Naive thymus-derived CD4-positive, alpha-beta T cell (primary cell): Measurements from ENCODE around the gene PTPN4. TPM values are rescaled to one million over a fixed set of nuclear protein-coding genes. Genes with fewer than 3 reads are reported as not detected.

Source experiments
- ATAC-seq: fragments of 150-1000 bp; cut with Tn5 transposase; 2 replicates; pipeline ENCODE4 v1.10.0; 2021; ENCODE audit warnings: mild to moderate bottlenecking, moderate library complexity
- CTCF ChIA-PET: fragments of 350-600 bp; sonication (Branson Sonifier 250); formaldehyde crosslinking; loops from one replicate; lab custom pipeline; 2021; ENCODE audit warnings: antibody characterized with exemption; lab: Charles Lee
- POLR2A ChIA-PET: fragments of 350-600 bp; sonication (Branson Sonifier 250); formaldehyde crosslinking; loops from one replicate; lab custom pipeline; 2021; ENCODE audit warnings: antibody characterized with exemption, inconsistent platforms; lab: Charles Lee
- DNase-seq, 9 donors: peaks; one replicate each; pipeline versions ENCODE4 v3.0.0 to v3.0.0-alpha.2; 2020 to 2022; ENCODE audit warnings: mixed read lengths in 1 of 9
- H3K27ac ChIP-seq: one replicate; pipeline ENCODE4 v1.7.0; 2013; ENCODE audit warnings: mild to moderate bottlenecking, low read depth, low read length, moderate library complexity
- H3K27me3 ChIP-seq, 2 donors: one replicate each; pipeline ENCODE4 v1.7.0; 2013; ENCODE audit warnings: low read length in 2 of 2, mild to moderate bottlenecking in 2 of 2, moderate library complexity in 2 of 2; ENCODE audit not compliant: control insufficient read depth in 2 of 2, insufficient read depth in 2 of 2
- H3K36me3 ChIP-seq, 3 experiments: 1 replicate in 2 of 3; 2 replicates in 1 of 3; pipeline ENCODE4 v1.7.0; 2013; ENCODE audit warnings: low read length in 3 of 3, mild to moderate bottlenecking in 3 of 3, moderate library complexity in 1 of 3; ENCODE audit not compliant: insufficient read depth in 3 of 3, control insufficient read depth in 2 of 3
- H3K4me1 ChIP-seq, 2 donors: one replicate each; pipeline ENCODE4 v1.7.0; 2013; ENCODE audit warnings: low read length in 2 of 2, mild to moderate bottlenecking in 2 of 2, moderate library complexity in 1 of 2; ENCODE audit not compliant: control insufficient read depth in 2 of 2, insufficient read depth in 2 of 2
- H3K4me3 ChIP-seq: 2 replicates; pipeline ENCODE4 v1.7.0; 2013; ENCODE audit warnings: mild to moderate bottlenecking, low read length
- H3K9me3 ChIP-seq, 3 experiments: 1 replicate in 2 of 3; 2 replicates in 1 of 3; pipeline ENCODE4 v1.7.0; 2013; ENCODE audit warnings: low read length in 3 of 3; ENCODE audit not compliant: control insufficient read depth in 2 of 3
- H3K27ac Mint-ChIP-seq, 9 donors: one replicate each; pipeline ENCODE4 v1.8.0; 2020 to 2022; ENCODE audit warnings: mixed read lengths in 9 of 9, mild to moderate bottlenecking in 8 of 9, moderate library complexity in 5 of 9, inconsistent platforms in 2 of 9
- H3K27me3 Mint-ChIP-seq, 5 donors: one replicate each; pipeline ENCODE4 v1.8.0; 2021 to 2022; ENCODE audit warnings: mixed read lengths in 5 of 5, mild to moderate bottlenecking in 1 of 5
- H3K36me3 Mint-ChIP-seq, 5 donors: one replicate each; pipeline ENCODE4 v1.8.0; 2020 to 2022; ENCODE audit warnings: mixed read lengths in 5 of 5, mild to moderate bottlenecking in 3 of 5, inconsistent platforms in 1 of 5
- H3K4me1 Mint-ChIP-seq, 7 donors: one replicate each; pipeline ENCODE4 v1.8.0; 2020 to 2022; ENCODE audit warnings: mixed read lengths in 7 of 7, mild to moderate bottlenecking in 3 of 7, inconsistent platforms in 1 of 7
- H3K4me3 Mint-ChIP-seq, 10 donors: one replicate each; pipeline ENCODE4 v1.8.0; 2020 to 2022; ENCODE audit warnings: mild to moderate bottlenecking in 10 of 10, mixed read lengths in 10 of 10, moderate library complexity in 6 of 10, inconsistent platforms in 2 of 10
- H3K9me3 Mint-ChIP-seq, 11 donors: one replicate each; pipeline ENCODE4 v1.8.0; 2020 to 2022; ENCODE audit warnings: mixed read lengths in 11 of 11, mild to moderate bottlenecking in 4 of 11, inconsistent platforms in 1 of 11, moderate library complexity in 1 of 11
- intact Hi-C, 2 donors: fragments of 100-400 bp; cut with micrococcal nuclease; formaldehyde crosslinking; loops; one replicate each; pipeline ENCODE4 v1.15.1; 2023
- polyA plus RNA-seq, 2 donors: library from polyadenylated mRNA; unstranded; fragments of 300-500 nt; fragmentation: Illumina TruSeq; gene quantifications; one replicate each; pipeline ENCODE4 v1.2.3, GENCODE V29; 2021
- total RNA-seq, 6 experiments: library from RNA in 5 of 6; stranded (reverse) in 5 of 6; gene quantifications; 1 replicate in 5 of 6; 2 replicates in 1 of 6; pipeline ENCODE4 v1.2.3 and lab custom pipeline; 2021 to 2026

Gene PTPN4
- total and polyA plus RNA-seq, 7 experiments from 2014 or later = 48.9 to 122 (median 76.7) TPM

DNA sequence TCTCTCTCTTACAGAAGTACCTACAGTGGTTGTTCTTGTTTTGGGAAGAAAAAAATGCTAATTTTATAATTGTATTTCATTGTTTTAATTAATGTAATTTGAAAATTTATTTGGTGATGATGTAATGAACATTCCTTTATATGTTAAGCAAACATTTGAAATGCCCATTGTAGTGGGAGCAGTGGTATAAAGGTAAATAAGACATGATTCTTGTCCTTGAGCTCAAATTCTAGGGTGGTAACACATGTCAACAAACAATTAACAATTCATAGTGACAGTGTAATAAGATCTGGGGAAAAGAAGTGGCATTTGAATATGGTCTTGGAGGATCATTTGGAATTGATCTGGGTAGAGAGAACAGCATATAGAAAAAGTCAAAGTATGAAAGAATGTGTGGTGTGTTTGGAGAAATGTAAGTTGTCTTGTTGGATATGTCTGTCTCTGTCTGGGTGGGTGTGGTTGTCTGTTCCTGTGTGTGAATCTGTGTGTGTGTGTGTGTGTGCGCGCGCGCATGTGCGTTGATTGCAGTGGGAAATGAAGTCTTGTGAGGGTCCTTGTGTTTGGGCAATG is 5.8 kb downstream of the PTPN4 start:
- Histone ChIP-seq H3K36me3 (no peaks in the 10 kb centered on the region), H3K4me1 (peaks cover 35 to 39% of the 10 kb centered on the region in 2 donors), H3K27ac (no peak overlapping the region), H3K9me3 (no peaks in the 10 kb centered on the region), H3K27me3 (no peaks in the 10 kb centered on the region), H3K4me3 (no peak overlapping the region)
- DNase-seq = no peak
- Mint-ChIP-seq H3K27ac (peak overlapping the region in 7 of 9 donors; percentile 2 to 55 (median 8)), H3K4me3 (peak overlapping the region in 7 of 10 donors; percentile 1 to 94 (median 14)), H3K36me3 (peaks cover 3 to 12% (median 7%) of the 10 kb centered on the region in 5 donors), H3K4me1 (peaks cover 14 to 58% (median 41%) of the 10 kb centered on the region in 7 donors), H3K9me3 (peaks cover 0 to 4% (median 0%) of the 10 kb centered on the region in 11 donors), H3K27me3 (peaks cover 0 to 1% (median 0%) of the 10 kb centered on the region in 5 donors)
- ATAC-seq = no peak
- ChIA-PET CTCF (interaction anchor here (0.9 to 1.4 kb wide), 2 partner anchors 58 to 69 kb away, joined by 3 read pairs; no protein-coding TSS in a partner anchor), POLR2A (interaction anchor here (0.6 to 0.7 kb wide), 2 partner anchors 12 to 216 kb away, joined by 3 read pairs; no protein-coding TSS in a partner anchor)
- intact Hi-C loops = no loop called here

DNA sequence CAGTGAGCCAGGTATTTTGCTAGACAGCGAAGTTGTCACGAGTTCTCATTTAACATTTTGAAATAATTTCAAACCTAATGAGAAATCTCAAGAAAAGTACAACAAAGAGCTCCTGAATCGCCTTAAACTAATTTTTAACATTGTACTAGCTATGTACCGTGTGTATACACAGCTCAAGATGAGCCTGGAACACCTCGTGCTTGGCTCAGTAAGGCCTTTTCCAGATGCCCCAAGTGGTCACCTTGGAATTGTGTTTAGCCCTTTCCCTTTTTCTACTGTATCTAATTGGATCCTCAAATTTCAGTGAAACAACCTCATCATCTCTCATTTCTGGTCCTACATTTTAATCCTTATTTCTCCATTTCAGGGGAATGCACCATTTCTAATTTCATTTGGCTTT is 7.2 kb downstream of the PTPN4 start:
- H3K27me3 Mint-ChIP-seq = peaks cover 0 to 1% (median 0%) of the 10 kb centered on the region in 5 donors
- ChIA-PET CTCF (no interaction called here), POLR2A (no interaction called here)
- intact Hi-C loops = no loop called here
- peaks cover 29 to 52% of the 10 kb centered on the region in 2 donors for H3K4me1 ChIP-seq
- H3K27ac ChIP-seq = no peak overlapping the region
- ATAC-seq (no peak), DNase-seq (no peak)
- peaks cover 0 to 4% (median 0%) of the 10 kb centered on the region in 11 donors for H3K9me3 Mint-ChIP-seq
- peak overlapping the region in 1 of 10 donors; percentile 24 for H3K4me3 Mint-ChIP-seq
- peaks cover 15 to 62% (median 39%) of the 10 kb centered on the region in 7 donors for H3K4me1 Mint-ChIP-seq
- H3K27me3 ChIP-seq = no peaks in the 10 kb centered on the region
- H3K27ac Mint-ChIP-seq = peak overlapping the region in 2 of 9 donors; percentile 5 to 60
- H3K4me3 ChIP-seq = no peak overlapping the region
- H3K9me3 ChIP-seq = no peaks in the 10 kb centered on the region
- peaks cover 3 to 15% (median 11%) of the 10 kb centered on the region in 5 donors for H3K36me3 Mint-ChIP-seq
- H3K36me3 ChIP-seq = no peaks in the 10 kb centered on the region

DNA sequence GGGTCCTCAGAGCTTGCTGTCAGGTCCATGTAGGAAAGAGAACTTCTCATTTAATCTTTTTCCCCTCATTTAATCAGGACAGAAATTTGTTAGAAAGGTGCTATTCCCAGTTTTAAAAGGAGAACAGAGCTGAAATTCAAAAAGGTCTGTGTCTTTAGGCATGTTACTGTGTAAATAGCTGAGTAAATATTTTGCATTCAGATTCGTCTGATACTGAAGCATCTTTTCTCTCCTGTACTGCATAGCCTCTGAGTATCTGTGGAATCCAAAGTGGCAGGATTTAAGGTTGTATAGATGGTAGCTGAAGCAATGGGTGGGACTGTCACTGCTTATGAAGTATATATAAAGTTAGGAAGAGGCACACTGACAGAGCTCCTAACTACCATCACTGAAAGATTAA is 9.0 kb downstream of the PTPN4 start:
- ChIA-PET POLR2A (interaction anchor here (0.7 to 3.9 kb wide), 3 partner anchors 8 to 90 kb away, joined by 3 to 25 read pairs (median 4); partner anchors contain the start of gene PTPN4), CTCF (interaction anchor here (1.0 to 1.3 kb wide), 3 partner anchors 16 to 406 kb away, joined by 3 to 4 read pairs (median 3); no protein-coding TSS in a partner anchor)
- Mint-ChIP-seq H3K4me1 (peaks cover 23 to 57% (median 32%) of the 10 kb centered on the region in 7 donors), H3K4me3 (no peak overlapping the region), H3K27me3 (peaks cover 0 to 1% (median 0%) of the 10 kb centered on the region in 5 donors), H3K9me3 (peaks cover 0 to 4% (median 0%) of the 10 kb centered on the region in 11 donors), H3K36me3 (peaks cover 3 to 15% (median 11%) of the 10 kb centered on the region in 5 donors), H3K27ac (no peak overlapping the region)
- intact Hi-C loops = loop anchor here in 1 of 2 donors (1.0 kb wide), 1 partner anchor 7 kb away; no protein-coding TSS in a partner anchor
- Histone ChIP-seq H3K4me3 (no peak overlapping the region), H3K27ac (no peak overlapping the region), H3K27me3 (no peaks in the 10 kb centered on the region), H3K4me1 (peaks cover 15 to 44% of the 10 kb centered on the region in 2 donors), H3K36me3 (no peaks in the 10 kb centered on the region), H3K9me3 (no peaks in the 10 kb centered on the region)
- DNase-seq = no peak
- ATAC-seq = no peak

DNA sequence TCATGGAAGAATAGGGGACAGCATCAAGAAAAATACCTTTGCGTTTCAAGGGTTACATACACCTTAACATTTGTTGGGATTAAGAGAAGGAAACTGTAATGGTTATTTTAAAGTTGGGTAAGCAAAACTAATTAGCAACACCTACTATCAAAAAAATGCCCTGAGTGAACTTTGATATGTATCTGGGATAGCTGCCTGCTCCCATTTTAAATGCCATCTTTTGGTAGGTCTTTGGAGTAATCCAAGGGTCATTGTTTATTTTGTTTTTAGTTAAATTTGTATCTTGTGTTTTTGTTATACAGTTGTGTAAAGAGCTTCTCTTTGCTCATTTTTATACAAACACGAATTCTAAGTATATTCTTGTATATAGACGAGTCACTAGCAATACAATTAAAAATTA is 9.9 kb downstream of the PTPN4 start:
- POLR2A ChIA-PET = interaction anchor here (0.5 to 3.9 kb wide), 5 partner anchors 8 to 91 kb away, joined by 3 to 25 read pairs (median 4); partner anchors contain the start of gene PTPN4
- Histone ChIP-seq H3K27me3 (no peaks in the 10 kb centered on the region), H3K9me3 (no peaks in the 10 kb centered on the region), H3K4me1 (peaks cover 12 to 46% of the 10 kb centered on the region in 2 donors), H3K27ac (no peak overlapping the region), H3K36me3 (no peaks in the 10 kb centered on the region), H3K4me3 (no peak overlapping the region)
- peaks cover 20 to 57% (median 32%) of the 10 kb centered on the region in 7 donors for H3K4me1 Mint-ChIP-seq
- H3K4me3 Mint-ChIP-seq = no peak overlapping the region
- DNase-seq (no peak), ATAC-seq (no peak)
- peaks cover 3 to 20% (median 11%) of the 10 kb centered on the region in 5 donors for H3K36me3 Mint-ChIP-seq
- intact Hi-C loops = loop anchor here in 1 of 2 donors (1.0 kb wide), 1 partner anchor 8 kb away; no protein-coding TSS in a partner anchor
- CTCF ChIA-PET = interaction anchor here (0.6 to 1.3 kb wide), 5 partner anchors 10 to 405 kb away, joined by 3 to 5 read pairs (median 3); partner anchors contain the start of gene PTPN4
- peaks cover 0 to 4% (median 0%) of the 10 kb centered on the region in 11 donors for H3K9me3 Mint-ChIP-seq
- H3K27me3 Mint-ChIP-seq = no peaks in the 10 kb centered on the region
- H3K27ac Mint-ChIP-seq = no peak overlapping the region

DNA sequence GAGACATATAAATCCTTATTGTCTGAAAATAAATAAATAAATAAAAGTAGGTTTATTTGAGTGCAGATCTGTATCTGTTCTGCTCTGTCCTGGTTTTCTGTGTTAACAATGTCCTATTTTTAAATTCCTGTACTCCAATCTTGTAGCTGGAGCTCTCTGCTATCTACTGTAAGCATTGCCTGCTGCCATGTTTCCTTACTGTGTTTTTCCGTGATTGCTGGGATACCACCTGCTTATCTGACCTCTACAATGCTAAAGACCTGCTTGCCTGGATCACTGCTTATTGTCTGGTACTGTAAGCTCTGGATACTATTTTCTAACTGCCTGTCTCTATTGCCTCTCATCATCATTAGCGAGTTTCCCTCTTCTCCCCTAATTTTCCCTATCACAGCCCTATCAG is 11.6 kb downstream of the PTPN4 start:
- Mint-ChIP-seq H3K4me3 (peak overlapping the region in 5 of 10 donors; percentile 22 to 55 (median 47)), H3K36me3 (peaks cover 0 to 22% (median 10%) of the 10 kb centered on the region in 5 donors), H3K27me3 (no peaks in the 10 kb centered on the region), H3K9me3 (peaks cover 0 to 2% (median 0%) of the 10 kb centered on the region in 11 donors), H3K27ac (peak overlapping the region in 7 of 9 donors; percentile 2 to 92 (median 8)), H3K4me1 (peaks cover 12 to 56% (median 43%) of the 10 kb centered on the region in 7 donors)
- DNase-seq (no peak), ATAC-seq (no peak)
- intact Hi-C loops = no loop called here
- Histone ChIP-seq H3K4me1 (peaks cover 9 to 46% of the 10 kb centered on the region in 2 donors), H3K4me3 (no peak overlapping the region), H3K9me3 (no peaks in the 10 kb centered on the region), H3K36me3 (no peaks in the 10 kb centered on the region), H3K27me3 (no peaks in the 10 kb centered on the region), H3K27ac (no peak overlapping the region)
- CTCF ChIA-PET = interaction anchor here (0.8 to 1.4 kb wide), 2 partner anchors 12 to 17 kb away, joined by 3 read pairs; partner anchors contain the start of gene PTPN4
- POLR2A ChIA-PET = interaction anchor here (3.9 kb wide), 1 partner anchor 11 kb away, joined by 25 read pairs; the partner anchor contains the start of gene PTPN4

DNA sequence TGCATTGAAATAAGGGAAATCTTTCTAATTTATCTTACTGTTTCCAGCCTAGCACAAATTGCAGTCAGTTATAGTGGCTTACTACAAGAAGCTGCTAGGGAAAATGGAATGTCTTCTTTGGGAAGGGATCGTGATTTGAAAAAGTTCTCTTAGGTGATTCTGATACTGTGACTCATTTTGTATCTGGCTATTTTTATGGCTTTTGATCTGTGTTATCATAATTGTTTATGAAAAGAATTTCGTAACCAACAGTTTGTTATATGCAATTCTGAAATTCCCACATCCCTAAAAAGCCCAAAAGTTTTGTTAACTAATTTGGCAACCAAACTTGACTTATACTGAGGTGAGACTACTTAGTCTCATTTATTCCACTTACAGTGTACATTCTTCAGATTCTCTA is 12.4 kb downstream of the PTPN4 start:
- no peak for DNase-seq
- no peaks in the 10 kb centered on the region for H3K27me3 Mint-ChIP-seq
- intact Hi-C loops = loop anchor here in 1 of 2 donors (2.0 kb wide), 2 partner anchors 13 to 17 kb away; partner anchors contain the start of gene PTPN4
- H3K9me3 Mint-ChIP-seq = peaks cover 0 to 2% (median 0%) of the 10 kb centered on the region in 11 donors
- H3K27me3 ChIP-seq = no peaks in the 10 kb centered on the region
- H3K36me3 Mint-ChIP-seq = peaks cover 0 to 26% (median 14%) of the 10 kb centered on the region in 5 donors
- H3K27ac ChIP-seq = no peak overlapping the region
- H3K36me3 ChIP-seq = no peaks in the 10 kb centered on the region
- H3K9me3 ChIP-seq = no peaks in the 10 kb centered on the region
- no peak for ATAC-seq
- H3K4me1 ChIP-seq = peaks cover 9 to 46% of the 10 kb centered on the region in 2 donors
- no peak overlapping the region for H3K4me3 ChIP-seq
- peaks cover 9 to 59% (median 50%) of the 10 kb centered on the region in 7 donors for H3K4me1 Mint-ChIP-seq
- H3K4me3 Mint-ChIP-seq = peak overlapping the region in 4 of 10 donors; percentile 17 to 55 (median 34)
- POLR2A ChIA-PET = interaction anchor here (2.5 to 3.9 kb wide), 2 partner anchors 10 to 12 kb away, joined by 19 to 25 read pairs; partner anchors contain the start of gene PTPN4
- H3K27ac Mint-ChIP-seq = peak overlapping the region in 6 of 9 donors; percentile 2 to 92 (median 55)
- CTCF ChIA-PET = interaction anchor here (0.7 to 0.8 kb wide), 2 partner anchors 12 to 398 kb away, joined by 3 read pairs; partner anchors contain the start of gene PTPN4
